HG03025 (cell line): ENCODE data around the gene HBS1L.

ENCODE experiments used
- ATAC-seq: cut with Tn5 transposase; IDR thresholded peaks from one replicate; pipeline ENCODE4 v1.9.1; 2021; ENCODE audit warnings: mild to moderate bottlenecking, moderate library complexity; ENCODE audit not compliant: unreplicated experiment, low FRiP score

Gene HBS1L

DNA sequence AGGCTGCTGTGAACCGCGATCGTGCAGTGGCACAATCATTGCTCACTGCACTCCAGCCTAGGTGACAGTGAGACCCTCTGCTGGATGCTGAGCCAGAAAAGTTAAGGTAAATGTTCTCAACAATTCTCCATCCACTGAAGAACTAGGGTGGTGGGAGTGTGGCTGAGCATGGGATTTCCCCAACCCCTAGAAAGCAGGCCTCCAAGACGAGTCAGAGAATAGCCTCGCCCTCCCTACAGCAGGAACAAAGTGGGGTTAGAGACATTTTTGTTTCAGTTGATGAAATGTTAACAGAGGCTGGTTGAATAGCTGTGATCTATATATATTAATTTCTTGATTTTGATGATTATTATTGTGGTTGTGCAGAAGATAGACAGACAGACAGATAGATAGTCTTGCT lies 98.6 kb downstream of the HBS1L start:
- ATAC-seq, result no peak

DNA sequence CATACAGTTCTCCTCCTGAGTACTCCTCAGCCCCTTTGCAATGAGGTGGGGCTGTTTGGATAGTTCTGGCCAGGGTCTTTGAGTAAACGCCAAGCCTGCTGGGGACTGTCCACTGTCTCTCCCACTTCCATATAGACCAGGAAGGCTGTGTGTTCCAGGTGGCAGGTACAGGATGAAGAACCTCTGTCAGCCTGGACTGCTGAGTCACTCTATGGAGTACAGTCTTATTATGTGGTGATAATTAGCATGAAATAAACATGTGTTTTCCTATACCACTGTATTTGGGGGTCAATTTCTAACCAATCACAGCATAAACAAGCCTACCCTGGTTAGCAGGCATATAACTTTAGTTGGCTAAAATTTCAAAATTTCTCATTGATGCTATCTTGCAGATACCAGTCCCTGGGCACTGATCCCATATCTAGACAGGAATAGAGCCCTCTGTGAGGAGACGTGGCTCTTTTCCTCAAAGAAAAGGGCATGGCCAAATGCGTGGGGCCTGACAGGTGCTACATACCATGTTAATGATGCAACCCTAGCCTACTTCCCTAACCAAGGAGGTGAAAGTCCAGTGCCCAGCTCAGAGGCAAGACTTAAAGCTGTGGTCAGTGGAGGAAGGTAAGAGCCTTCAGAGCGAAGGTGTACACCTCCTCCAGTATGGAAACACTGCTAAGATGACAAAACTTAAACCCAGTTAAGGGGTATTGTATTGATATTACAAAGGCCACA lies 100.2 kb downstream of the HBS1L start:
- ATAC-seq, result no peak

GRCh38 chr6:134951494-134952263 lies 102.9 kb downstream of the HBS1L start:
- no peak for ATAC-seq

GRCh38 chr6:134950482-134950881 lies 104.1 kb downstream of the HBS1L start:
- no peak for ATAC-seq

DNA sequence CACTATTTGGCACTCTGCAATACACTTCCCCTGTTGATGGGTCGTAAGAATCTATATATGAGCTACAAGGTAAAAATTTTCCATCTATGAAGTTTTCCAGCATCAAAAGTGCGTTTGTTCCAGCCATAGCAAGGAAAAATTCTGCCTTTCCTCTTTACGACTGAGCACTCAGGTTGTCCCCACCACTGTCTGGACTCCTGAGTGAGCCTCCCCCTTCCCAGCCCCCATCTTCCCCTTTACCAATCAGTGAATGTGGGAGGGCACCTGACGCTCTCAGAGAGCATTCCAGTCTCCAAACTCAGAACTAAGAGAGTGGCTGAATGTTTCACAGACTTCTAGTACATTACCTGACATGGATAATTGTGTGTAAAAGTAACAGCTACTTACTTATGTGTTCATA lies 104.7 kb downstream of the HBS1L start, which contains the start of gene ALDH8A1:
Gene ALDH8A1, minus strand, starts transcription at position 175 of the 400 bp plus-strand sequence. Its CDS starts 48 bp downstream, at position 127.
- no peak for ATAC-seq

- ATAC-seq, result no peak
Measured at GRCh38 chr6:134948691-134949090, 105.9 kb downstream of the HBS1L start.

DNA sequence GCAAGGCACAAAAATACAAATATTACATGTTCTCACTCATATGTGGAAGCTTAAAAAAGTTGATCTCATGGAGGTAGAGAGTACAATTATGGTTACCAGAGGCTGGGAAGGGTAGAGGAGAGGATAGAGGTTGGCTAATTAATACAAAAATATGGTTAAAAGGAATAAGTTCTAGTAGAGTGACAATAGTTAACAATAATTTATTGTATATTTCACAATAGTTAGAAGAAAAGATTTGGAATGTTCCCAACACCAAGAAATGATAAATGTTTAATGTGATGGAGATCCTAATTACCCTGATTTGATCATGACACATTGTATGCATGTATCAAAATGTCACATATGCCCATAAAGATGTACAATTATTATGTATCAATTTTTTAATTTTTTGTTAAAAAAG lies 106.5 kb downstream of the HBS1L start:
- no peak for ATAC-seq

GRCh38 chr6:134945045-134945444 lies 109.6 kb downstream of the HBS1L start:
- no peak for ATAC-seq

GRCh38 chr6:134943522-134944111 lies 111.0 kb downstream of the HBS1L start:
- ATAC-seq, result no peak

DNA sequence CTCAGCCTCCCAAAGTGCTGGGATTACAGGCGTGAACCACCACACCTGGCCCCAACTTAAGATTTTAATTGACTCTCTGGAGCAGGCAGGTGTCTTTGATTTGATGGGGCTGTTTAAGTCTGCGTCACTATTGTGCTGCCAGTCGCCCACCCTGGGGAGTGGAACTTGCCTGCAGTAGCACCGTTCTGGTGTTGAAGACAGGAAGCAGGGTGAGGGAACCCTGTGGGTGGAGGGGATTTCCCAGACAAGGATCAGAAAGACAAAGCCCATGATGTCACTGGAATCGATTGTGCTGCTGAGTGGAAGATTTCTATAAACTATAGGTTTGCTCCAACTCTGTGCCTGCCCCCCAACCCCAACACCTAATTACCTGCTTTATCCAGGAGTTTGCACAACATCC lies 115.7 kb downstream of the HBS1L start:
- ATAC-seq, result no peak

- ATAC-seq, result no peak
Measured at GRCh38 chr6:134937426-134937825, 117.2 kb downstream of the HBS1L start.

DNA sequence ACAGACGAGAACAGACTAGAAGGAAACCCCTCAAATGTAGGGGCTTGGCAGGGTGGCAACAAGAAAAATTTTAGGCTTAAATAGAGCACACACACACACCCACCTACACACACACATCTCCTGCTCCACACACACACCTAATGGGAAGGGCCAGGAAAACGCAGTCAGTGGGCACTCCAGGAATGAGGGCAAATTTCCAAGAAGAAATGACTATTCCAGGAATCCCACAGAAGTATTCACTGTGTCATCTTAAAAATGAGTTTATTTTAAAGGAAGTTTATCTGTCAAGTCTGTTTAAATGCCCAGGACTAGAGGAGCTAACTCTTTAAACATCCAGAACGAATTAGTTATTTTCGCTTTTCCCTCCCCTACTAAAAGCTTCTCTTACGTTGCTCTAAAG lies 117.7 kb downstream of the HBS1L start:
- no peak for ATAC-seq

GRCh38 chr6:134936476-134936875 lies 118.1 kb downstream of the HBS1L start:
- ATAC-seq, result no peak

GRCh38 chr6:134934793-134935485 lies 119.7 kb downstream of the HBS1L start:
- ATAC-seq, result no peak

- ATAC-seq, result no peak
Measured at GRCh38 chr6:134932535-134933470, 121.8 kb downstream of the HBS1L start.

- ATAC-seq, result no peak
Measured at GRCh38 chr6:134932098-134932497, 122.5 kb downstream of the HBS1L start.

- ATAC-seq, result no peak
Measured at GRCh38 chr6:134930463-134930862, 124.2 kb downstream of the HBS1L start.

DNA sequence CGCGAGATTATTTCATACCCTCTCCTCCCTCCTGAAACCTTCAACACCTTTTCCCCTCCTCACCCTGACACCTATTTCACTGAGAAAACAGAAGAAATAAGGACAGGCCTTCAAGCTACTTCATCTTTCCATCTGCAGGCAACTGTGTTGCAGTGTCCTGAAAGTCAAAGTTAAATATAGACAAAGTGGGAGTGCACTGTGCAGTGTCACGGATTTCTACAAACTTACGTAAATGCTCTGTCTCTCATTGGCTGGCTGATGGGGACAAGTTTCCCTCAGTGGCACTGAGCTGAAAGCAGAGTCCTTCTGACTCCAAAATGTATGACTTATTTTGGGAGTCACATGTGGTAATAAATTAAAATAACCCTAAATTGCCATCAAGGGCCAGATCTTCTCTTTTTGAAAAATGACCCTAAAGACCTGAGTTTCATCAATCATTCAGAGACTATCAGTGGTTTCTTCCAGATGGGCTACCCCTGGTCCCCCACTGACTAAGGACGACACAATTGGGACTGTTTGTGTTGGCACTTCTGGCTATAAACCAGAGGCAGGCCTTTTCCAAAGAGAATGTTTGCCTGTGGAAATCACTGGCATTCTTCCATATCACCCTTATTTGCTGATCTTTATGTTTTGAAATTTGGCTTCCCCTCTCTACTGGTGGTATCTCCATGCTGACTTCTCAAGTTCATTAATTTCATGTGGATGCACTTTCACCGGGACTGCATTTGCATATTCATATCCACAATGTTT lies 126.3 kb downstream of the HBS1L start:
- ATAC-seq, result no peak

DNA sequence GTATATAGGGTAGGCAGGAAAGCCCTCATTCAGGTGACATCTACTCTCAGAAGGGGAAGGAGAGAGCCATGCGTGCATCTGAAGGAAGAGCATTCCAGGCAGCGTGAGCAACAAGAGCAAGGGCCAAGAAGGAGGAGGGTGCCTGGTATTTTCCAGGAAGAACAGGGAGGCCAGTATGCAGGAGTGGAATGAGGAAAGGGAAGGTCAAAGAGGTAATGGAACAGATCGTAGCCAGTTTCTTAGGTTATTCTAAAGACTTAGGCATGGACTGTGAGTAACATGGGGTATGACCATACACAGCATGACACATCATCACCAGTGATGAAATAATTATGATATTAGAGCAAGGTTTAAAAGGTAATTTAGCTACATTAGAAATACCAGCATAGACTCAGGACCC lies 128.8 kb downstream of the HBS1L start:
- ATAC-seq, result no peak
